RWPE1 (cell line): ENCODE measurements around the gene ZDHHC5.

Source experiments
- CTCF ChIA-PET: fragments of 350-600 bp; sonication (Branson Sonifier 250); formaldehyde crosslinking; extraction: SDS; loops from one replicate; lab custom pipeline; 2021; lab: Yijun Ruan, JAX
- POLR2A ChIA-PET: fragments of 400-600 bp; formaldehyde crosslinking; extraction: SDS; loops from one replicate; lab custom pipeline; 2020; ENCODE audit warnings: antibody characterized with exemption; ENCODE audit not compliant: low non-redundant PET; lab: Yijun Ruan, JAX
- DNase-seq: peaks from one replicate; pipeline ENCODE4 v3.0.0; 2012; ENCODE audit warnings: low spot score
- H3K27ac ChIP-seq: fragments of 450-650 bp; 2 replicates; pipeline ENCODE4 v1.5.1; 2017
- TF ChIP-seq, protein P1 (sequence below): fragments of 450-650 bp; conservative IDR thresholded peaks from 2 replicates; pipeline ENCODE4 v1.5.1; 2017; ENCODE audit warnings: low read depth, mild to moderate bottlenecking

ZDHHC5 gene, protein sequence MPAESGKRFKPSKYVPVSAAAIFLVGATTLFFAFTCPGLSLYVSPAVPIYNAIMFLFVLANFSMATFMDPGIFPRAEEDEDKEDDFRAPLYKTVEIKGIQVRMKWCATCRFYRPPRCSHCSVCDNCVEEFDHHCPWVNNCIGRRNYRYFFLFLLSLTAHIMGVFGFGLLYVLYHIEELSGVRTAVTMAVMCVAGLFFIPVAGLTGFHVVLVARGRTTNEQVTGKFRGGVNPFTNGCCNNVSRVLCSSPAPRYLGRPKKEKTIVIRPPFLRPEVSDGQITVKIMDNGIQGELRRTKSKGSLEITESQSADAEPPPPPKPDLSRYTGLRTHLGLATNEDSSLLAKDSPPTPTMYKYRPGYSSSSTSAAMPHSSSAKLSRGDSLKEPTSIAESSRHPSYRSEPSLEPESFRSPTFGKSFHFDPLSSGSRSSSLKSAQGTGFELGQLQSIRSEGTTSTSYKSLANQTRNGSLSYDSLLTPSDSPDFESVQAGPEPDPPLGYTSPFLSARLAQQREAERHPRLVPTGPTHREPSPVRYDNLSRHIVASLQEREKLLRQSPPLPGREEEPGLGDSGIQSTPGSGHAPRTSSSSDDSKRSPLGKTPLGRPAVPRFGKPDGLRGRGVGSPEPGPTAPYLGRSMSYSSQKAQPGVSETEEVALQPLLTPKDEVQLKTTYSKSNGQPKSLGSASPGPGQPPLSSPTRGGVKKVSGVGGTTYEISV

DNA sequence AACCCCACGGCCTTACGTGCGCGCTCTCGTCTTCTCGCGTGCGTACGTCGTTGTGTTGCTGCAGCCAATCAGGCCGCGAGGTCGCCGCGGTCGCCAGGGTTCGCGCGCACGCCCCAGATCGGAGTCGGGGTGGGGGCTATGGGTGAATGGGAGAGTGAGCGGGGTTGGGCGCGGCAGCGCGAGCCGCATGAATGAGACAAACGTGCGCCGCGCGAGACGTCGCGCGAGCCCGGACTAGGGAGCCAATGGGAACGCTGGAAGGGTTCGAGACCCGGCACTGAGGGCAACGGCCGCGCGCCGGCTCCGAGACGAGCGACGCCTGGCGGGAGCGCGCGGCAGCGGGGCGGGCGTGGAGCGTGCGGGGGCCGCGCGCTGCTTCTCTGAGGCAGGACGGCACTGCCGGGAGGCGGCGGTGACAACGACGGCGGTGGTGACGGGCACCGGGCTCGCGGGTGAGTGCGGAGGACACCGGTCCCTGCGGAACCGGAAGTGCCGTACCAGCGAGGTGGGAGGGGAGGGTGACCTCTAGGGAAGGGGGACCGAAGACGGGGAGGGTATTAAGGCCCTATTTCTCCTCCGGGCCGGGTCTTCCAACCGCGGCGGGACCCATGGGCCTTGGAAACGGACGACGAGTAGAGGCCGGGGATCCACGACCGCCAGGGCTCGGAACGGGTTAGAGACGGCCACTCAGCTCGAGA is at the start of gene ZDHHC5:
TSS of gene ZDHHC5 (plus strand) at position 379 of the 698 bp plus-strand sequence. CDS start 4,977 bp downstream, outside the sequence.
- ChIA-PET POLR2A (interaction anchor here (0.7 kb wide), 2 partner anchors 14 to 355 kb away, joined by 5 to 7 read pairs; no protein-coding TSS in a partner anchor), CTCF (no interaction called here)
- peak; percentile 99 for DNase-seq

DNA sequence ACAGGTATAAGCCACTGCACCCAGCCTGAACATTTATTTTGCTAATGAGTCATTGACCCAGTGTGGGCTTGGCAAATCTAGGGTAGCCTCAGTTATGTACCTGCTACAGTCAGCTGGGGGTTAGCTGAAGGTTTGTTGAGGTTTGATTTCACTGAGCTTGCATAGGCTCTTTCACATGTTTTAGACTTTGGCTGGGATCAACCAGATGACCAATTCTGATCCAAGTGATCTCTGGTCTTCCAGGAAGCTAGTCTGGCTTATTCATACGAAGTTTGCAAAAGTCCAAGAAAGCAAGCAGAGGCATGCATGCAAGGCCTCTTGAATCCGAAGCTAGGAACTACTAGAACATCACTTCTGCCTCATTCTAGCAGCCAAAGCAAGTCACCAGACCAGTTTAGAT is 49.5 kb upstream of the ZDHHC5 start:
- DNase-seq: no peak
- POLR2A ChIA-PET: no interaction called here
- TF ChIP-seq, protein P1, sequence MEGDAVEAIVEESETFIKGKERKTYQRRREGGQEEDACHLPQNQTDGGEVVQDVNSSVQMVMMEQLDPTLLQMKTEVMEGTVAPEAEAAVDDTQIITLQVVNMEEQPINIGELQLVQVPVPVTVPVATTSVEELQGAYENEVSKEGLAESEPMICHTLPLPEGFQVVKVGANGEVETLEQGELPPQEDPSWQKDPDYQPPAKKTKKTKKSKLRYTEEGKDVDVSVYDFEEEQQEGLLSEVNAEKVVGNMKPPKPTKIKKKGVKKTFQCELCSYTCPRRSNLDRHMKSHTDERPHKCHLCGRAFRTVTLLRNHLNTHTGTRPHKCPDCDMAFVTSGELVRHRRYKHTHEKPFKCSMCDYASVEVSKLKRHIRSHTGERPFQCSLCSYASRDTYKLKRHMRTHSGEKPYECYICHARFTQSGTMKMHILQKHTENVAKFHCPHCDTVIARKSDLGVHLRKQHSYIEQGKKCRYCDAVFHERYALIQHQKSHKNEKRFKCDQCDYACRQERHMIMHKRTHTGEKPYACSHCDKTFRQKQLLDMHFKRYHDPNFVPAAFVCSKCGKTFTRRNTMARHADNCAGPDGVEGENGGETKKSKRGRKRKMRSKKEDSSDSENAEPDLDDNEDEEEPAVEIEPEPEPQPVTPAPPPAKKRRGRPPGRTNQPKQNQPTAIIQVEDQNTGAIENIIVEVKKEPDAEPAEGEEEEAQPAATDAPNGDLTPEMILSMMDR: no peak
- no peak overlapping the region for H3K27ac ChIP-seq
- CTCF ChIA-PET: interaction anchor here (0.6 to 1.6 kb wide), 2 partner anchors 26 to 71 kb away, joined by 4 read pairs; no protein-coding TSS in a partner anchor

More for the DNA sequence above, at the start of gene ZDHHC5:
- TF ChIP-seq, protein P1: peak; percentile 60
- H3K27ac ChIP-seq: peak within 1 kb of the TSS; percentile 99

DNA sequence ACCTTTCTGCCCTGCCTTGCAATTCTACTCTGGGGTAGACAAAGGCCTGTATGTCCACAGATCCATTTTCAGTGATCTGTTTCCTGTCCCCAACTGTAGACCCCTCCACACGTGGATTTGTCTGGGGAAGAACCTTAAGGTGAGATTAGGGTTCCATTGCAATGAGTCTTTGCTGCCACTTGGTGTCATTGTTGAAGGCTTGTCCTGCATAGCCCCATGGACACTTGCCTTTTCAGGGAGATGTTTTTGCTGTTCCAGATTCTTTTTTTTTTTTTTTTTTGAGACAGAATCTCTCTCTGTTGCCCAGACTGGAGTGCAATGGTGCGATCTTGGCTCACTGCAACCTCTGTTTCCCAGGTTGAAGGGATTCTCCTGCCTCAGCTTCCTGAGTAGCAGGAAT is 48.6 kb upstream of the ZDHHC5 start:
- DNase-seq: no peak
- CTCF ChIA-PET: interaction anchor here (0.7 kb wide), 1 partner anchor 252 kb away, joined by 3 read pairs; no protein-coding TSS in a partner anchor
- POLR2A ChIA-PET: no interaction called here
- no peak overlapping the region for H3K27ac ChIP-seq
- TF ChIP-seq, protein P1: no peak

DNA sequence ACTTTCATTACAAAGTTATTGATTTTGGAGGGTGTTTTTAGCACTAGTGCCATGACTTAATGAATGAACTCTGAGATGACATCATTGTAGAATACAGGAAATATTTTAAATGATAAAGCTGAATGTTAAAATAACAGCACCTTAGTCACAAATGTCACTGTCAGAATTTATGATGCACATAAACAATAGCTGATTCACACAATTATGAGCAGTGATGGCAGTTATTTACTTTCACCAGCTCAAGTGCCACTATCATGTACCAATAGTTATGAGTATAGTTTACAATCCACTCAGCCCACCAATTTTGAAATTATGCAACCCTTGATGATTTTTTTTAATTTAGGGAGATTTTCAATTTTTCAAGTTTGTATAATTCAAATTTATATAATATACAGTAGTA is 47.4 kb upstream of the ZDHHC5 start:
- DNase-seq: no peak
- ChIA-PET POLR2A (no interaction called here), CTCF (no interaction called here)
- no peak overlapping the region for H3K27ac ChIP-seq
- TF ChIP-seq, protein P1: no peak

DNA sequence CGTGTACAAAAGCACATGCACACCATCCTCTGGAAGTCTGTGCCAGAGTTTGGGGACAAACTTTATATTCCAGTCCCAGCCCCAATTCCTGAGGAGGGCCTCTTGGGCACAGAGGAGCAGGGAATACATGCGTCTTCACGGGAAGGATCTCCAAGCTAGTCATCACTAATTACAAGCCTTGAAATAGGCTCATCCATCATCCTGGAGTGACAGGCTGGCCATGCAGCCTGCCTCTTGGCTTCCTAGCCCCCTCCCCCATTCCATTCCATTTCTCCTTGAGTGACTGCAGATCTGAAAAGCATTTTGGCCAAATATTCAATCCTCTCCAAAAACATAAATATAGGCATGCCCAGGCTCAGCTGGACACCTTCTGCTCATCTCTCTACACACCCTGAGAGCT is 45.7 kb upstream of the ZDHHC5 start:
- CTCF ChIA-PET: interaction anchor here (0.6 kb wide), 2 partner anchors 18 to 68 kb away, joined by 3 to 4 read pairs; no protein-coding TSS in a partner anchor
- DNase-seq: no peak
- POLR2A ChIA-PET: no interaction called here
- no peak overlapping the region for H3K27ac ChIP-seq
- TF ChIP-seq, protein P1: no peak

DNA sequence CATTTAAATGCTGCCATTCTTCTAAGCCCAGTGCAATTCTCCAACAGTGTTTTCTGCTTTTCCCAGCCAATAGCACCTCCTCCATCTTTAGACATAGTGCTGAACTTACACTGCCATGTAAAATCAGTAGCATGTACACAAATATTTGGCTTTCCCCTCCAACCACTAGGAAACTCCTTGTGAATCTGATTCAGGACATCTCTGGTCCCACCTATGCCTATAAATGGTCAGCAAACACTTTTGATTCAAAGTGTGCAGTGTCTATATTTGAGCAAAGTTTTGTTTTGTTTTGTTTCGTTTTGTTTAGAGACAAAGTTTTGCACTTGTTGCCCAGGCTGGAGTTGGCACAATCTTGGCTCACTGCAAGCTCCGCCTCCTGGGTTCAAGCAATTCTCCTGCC is 43.0 kb upstream of the ZDHHC5 start:
- DNase-seq: no peak
- H3K27ac ChIP-seq: no peak overlapping the region
- CTCF ChIA-PET: interaction anchor here (0.6 kb wide), 1 partner anchor 19 kb away, joined by 6 read pairs; no protein-coding TSS in a partner anchor
- POLR2A ChIA-PET: no interaction called here
- TF ChIP-seq, protein P1: no peak
